GM23338 (cell line): Measurements from ENCODE around the gene RYR1.

ENCODE experiments used
- CTCF ChIP-seq, 2 experiments: fragments of 200-600 bp in 1 of 2; sonication (generic) in 1 of 2; conservative IDR thresholded peaks; 2 replicates each; pipeline versions ENCODE4 v1.5.1 to v1.6.1; 2016 to 2017; ENCODE audit warnings: antibody characterized with exemption in 2 of 2, low read depth in 2 of 2, mild to moderate bottlenecking in 2 of 2, moderate library complexity in 1 of 2
- ETS1 ChIP-seq: IDR thresholded peaks from 2 replicates; pipeline ENCODE4 v1.6.1; 2016; ENCODE audit warnings: antibody characterized with exemption
- EZH2 ChIP-seq: fragments of 200-600 bp; sonication (generic); IDR thresholded peaks from one replicate; pipeline ENCODE4 v1.8.0; 2017; ENCODE audit warnings: antibody characterized with exemption, mild to moderate bottlenecking, low read depth; ENCODE audit not compliant: unreplicated experiment
- EZH2phosphoT487 ChIP-seq: fragments of 200-600 bp; sonication (generic); IDR thresholded peaks from one replicate; pipeline ENCODE4 v1.8.1; 2018; ENCODE audit warnings: antibody characterized with exemption; ENCODE audit not compliant: unreplicated experiment
- JUNB ChIP-seq: IDR thresholded peaks from one replicate; pipeline ENCODE4 v1.6.1; 2016; ENCODE audit warnings: antibody characterized with exemption; ENCODE audit not compliant: unreplicated experiment
- POLR2AphosphoS5 ChIP-seq: IDR thresholded peaks from 2 replicates; pipeline ENCODE4 v1.6.1; 2016; ENCODE audit warnings: antibody characterized with exemption, low read depth
- STAT1 ChIP-seq: IDR thresholded peaks from one replicate; pipeline ENCODE4 v1.6.1; 2016; ENCODE audit warnings: antibody characterized with exemption; ENCODE audit not compliant: unreplicated experiment

GRCh38 chr19:38522915-38523314 lies 89.4 kb downstream of the RYR1 start:
- TF ChIP-seq CTCF (conservative IDR thresholded peaks at IDR 0.05; ENCODE audit: low read depth in 2 of 2) (no peak), EZH2phosphoT487 (no peak), POLR2AphosphoS5 (no peak), EZH2 (no peak), STAT1 (no peak), ETS1 (no peak), JUNB (no peak)
